HG03457 (cell line): Measurements from ENCODE around the gene PGLYRP4.

ENCODE experiments used
- ATAC-seq: cut with Tn5 transposase; IDR thresholded peaks from one replicate; pipeline ENCODE4 v1.9.1; 2021; ENCODE audit warnings: moderate number of reproducible peaks; ENCODE audit not compliant: unreplicated experiment

The PGLYRP4 gene

DNA sequence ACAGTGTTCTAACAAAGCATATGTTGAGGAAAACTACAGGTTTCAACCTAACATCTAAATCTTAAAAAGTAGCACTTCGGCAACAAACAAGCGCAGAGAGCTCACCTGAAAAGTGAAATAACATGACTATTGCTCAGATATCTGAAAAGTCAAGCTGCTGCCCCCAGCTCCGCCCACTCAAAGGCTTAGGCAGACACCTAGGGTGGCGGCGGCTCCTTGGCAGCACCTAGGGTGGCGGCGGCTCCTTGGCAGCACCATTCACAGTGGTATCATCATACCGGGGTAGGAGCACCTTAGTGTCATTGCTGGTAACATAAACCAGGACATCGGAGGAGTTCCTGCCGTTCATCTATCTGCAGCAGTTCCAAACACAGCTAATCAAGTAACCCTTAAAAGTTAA, 30.9 kb upstream of the PGLYRP4 start:
- ATAC-seq = no peak

DNA sequence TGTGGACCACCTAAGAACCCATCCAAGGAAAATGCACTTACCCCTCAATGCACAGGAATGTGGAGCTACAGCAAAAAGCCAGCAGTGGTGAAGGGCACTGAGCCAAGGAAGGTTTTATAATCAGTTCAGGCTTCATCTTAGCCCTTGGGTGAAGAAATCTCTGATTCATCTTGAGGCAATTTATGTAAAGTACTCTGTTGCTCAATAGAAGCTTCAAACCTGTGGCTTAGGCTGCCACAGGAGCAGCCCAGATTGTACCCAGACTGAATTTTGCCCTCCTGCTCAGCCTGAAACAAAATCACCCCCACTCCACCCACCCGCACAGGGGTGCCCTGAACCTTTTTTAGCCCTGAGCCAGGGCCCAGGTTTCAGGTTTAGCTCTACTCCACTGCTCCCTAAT, 26.9 kb upstream of the PGLYRP4 start, which contains the start of gene S100A12:
Gene S100A12 (minus strand): TSS at position 111 of the 400 bp plus-strand sequence. CDS start 1,029 bp downstream, outside the sequence.
- ATAC-seq = no peak

DNA sequence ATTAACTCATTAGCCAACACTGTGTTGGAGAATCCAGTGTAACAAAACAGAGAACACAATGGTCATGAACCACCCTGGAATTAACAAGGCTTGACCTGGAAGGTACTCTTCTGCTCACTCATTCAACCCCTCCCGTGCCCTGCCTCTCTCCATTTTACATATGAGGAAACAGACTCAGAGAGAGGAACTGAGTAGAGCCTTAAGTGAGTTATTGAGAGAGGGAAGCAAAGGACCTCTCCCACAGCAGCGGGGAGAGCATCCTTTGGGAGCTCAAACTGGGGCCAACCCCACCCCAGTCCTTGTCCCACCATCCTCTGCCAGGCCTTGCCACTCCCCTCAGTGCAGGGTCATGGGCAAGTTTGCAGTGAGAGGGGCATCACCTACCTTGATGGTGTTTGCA, 25.4 kb upstream of the PGLYRP4 start:
- ATAC-seq = no peak

DNA sequence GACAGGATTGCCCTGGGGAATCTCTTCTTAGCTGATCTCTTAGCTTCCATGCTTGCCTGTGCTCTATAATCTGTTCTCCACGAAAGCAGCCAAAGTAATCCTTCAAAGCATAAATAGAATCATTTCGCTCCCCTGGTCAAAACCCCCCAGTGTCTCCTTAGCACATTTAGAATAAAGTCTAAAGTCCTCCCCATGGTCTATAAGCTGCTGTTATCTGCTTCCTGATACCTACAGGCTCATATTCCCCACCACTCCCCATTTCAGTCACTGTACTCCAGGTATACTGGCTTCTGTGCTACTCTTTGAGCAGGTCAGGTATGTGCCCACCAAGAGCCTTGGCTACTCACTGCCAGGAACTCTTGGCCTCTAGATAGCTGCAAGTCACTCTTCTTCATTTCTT, 23.9 kb upstream of the PGLYRP4 start:
- no peak for ATAC-seq

DNA sequence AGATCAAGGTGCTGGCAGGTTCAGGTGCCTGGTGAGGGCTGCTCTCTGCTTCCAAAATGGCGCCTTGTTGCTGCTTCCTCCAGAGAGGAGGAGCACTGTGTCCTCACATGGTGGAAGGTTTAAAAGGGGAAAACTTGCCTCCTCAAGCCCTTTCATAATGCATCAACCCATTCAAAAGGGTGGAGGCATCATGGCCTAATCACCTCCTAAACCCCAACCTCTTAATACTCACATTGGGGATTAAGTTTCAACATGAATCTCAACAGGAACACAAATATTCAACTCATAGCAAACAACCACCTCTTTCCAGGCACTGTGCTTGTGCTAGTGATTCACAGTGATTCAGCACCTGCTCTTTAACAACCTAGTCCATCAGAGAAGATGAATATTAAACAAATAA, 22.6 kb upstream of the PGLYRP4 start:
- no peak for ATAC-seq

DNA sequence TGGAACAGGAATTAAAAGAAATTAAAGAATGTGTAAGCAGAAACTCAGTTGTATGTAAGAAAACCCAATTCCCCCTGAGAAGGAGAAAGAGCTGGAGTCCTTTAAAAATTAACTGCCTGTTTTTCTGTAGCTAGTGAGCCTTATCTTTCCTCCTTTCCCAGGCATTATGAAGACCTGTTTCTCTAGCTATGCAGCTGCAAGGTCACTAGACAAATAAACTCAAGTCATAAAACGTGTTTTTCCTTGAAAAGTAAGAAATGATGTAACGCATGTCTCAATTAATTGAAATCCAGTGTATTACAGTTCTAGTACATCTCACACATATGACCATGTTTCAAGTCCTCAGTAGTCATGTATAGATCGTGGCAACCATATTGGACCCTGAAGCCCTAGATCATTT, 21.5 kb upstream of the PGLYRP4 start:
- ATAC-seq = no peak

DNA sequence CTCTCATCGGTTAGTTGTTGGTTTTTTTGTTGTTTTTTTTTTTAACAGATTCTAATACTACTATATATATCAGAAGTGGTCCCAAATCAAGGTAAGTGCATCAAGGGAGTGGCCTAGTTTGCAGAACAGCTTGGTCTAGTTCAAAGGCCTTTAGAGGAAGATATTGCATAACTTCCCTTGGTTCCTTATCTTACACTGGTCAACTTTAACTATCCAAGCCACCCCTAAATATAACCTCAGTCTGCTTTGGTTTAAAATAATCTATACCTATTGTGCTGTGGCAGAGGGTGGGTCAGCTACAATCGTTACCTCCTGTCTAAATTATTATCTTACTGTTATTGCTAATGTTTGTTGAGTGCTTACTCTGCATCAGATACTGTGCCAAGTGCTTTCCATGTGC, 19.9 kb upstream of the PGLYRP4 start:
- ATAC-seq = no peak

DNA sequence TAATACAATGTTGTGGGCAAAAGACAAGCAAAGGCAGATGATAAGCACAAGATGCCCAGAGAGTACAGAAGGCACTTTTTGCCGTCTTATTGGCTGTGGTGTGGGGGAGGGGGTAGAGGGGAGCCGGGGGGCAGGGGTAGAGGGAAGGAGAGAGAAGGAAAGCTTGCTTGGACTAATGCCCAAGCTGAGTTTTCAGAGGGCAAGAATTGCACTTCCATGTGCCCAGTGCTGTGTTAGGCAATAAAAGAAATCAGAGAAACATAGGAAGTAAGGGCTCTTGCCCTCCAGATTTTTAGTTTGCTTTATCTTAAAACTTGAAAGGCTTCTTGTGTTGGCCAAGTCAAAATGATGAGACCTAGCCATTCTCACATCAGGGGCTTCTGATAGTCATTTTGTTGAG, 18.4 kb upstream of the PGLYRP4 start:
- ATAC-seq = no peak

DNA sequence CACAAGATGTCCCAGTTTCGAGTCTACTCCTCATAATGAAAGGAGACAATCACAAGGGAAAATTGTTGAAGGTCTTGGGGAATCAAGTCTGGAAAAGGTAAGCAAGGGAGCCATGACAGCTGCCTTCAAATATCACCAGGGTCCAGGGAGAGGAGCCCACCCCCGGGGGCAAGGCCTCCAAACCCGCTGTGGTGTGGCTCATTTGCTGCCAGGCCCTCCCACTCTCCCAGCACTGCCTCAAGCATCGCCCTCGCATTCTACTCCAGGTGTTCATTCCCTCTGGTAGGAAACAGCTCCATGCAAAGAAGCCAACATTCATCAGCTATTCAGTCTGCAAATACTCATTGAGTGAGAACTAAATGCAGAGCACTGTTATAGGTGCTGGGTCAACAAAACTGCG, 17.6 kb upstream of the PGLYRP4 start:
- no peak for ATAC-seq

DNA sequence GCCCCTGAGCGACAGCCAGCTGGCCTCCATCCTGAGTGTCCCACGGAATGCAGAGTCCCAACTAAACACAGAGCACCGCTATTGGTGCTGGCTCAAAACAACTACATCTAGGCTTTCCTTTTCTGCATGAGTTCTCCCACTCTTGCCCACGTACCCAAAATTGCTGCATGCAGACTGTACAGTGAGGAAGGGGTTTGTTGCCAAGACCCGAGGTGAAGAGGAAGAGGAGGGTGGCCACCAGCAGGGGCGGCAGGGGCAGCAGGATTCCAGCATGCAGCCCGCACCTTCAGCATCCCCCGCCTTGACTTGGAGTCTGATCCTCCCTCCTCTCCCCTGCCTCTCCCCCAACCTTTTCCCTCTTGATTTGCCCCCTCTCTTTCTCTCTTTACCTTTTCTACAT, 17.1 kb upstream of the PGLYRP4 start:
- no peak for ATAC-seq

DNA sequence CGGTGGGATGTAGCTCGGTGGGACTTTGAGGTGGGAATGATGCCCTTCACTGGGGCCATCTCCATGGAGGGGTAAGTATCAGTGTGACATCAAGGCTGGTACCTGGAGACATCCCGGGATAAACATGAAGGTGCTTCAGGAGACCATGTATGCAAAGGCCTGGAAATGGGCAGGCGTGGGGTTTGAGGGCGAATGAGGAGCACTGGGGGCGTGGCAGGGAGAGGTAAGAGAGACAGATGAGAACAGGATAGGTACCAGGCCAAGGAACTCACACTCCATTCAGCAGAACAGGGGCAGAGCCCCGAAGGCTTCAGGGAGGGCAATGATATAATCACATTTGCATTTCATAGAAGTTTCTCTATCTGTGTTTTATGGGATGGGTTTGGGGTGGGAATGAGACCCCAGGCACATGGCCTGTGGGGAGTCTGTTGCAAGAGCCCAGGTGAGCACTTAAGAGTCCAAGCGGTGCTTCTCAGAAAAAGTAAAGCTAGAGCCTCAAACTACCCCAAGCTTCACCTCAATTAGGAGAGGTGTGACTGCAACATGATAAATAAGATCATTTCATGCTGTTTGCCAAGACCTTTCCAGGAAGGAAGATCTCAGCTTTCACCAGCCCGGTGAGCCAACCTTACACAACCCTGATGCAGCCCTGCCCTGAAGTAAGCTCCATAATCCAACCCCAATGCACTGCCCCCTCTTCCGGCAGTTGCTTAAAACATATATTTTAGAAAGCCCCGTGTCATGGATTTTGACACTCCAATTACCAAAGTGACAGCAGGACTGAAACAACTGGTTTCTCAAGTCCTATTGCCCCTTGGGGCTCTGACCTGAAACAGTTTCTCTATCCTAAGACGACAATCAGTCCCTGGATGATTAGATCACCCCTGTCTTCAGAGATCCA, 16.4 kb upstream of the PGLYRP4 start:
- no peak for ATAC-seq

DNA sequence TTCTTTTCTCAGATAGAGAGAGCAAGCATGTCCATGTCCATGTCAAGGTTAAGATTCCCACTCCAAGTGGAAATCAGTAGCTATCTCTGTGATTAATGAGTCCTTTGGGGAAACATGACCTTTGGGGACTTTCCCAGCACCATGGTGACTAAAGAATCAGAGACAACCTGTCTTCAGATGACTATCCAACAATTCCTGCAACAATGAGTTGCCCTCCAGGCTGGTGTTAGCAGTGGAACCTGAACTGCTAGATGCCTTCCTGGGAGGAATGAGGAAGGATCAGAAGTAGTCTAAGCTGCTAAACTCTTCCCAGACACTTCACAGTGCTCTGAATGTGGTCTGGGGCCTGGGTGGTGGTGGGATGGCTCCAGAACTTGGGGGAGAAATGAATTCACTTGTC, 15.5 kb upstream of the PGLYRP4 start:
- ATAC-seq = no peak

DNA sequence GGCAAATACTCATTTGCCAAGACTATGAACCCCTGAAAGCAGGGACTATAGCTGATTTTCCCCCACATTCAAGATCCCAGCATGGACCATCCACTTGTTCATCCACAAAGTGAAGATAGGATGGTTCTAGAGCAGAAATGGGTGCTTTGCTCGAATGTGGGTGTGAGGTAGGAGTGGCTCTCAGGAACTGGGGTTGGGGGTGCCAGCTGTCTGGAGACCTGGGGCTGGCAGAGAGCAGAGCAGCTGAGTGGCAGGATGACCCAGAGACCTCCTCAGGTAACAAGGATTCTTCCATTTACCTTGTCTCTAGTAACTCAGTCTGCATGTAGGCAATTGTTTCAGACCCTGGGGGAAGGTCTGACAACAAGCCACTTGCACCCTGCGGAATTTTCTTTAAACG, 15.0 kb upstream of the PGLYRP4 start:
- no peak for ATAC-seq

DNA sequence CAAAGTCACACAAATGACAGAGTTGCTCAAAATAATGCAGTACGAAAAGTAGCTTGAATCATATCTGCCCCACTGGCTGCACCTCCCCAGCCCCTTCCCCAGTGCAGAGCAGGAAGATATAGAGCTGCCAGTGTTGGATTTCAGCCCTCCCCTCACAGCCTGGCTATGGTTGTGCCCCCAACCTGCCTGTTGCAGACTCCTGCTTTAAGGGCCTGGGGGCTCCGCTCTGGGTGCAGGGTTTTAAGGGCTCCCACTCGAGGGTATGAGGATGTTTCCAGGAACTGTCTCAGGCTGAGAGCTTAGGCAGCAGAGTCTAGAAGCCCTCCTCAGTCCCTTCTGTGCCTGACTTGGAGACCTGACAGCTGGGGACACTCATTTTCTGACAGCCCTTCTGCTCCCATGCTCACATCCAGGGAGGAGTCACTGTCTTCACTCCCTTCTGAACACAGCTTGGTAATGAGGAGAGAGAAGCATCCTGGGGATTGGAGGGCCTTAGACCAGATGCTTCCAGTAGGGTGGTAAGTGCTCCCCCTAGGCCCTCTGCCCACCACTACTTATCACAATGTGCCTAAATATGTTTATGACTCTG, 13.6 kb upstream of the PGLYRP4 start:
- no peak for ATAC-seq

DNA sequence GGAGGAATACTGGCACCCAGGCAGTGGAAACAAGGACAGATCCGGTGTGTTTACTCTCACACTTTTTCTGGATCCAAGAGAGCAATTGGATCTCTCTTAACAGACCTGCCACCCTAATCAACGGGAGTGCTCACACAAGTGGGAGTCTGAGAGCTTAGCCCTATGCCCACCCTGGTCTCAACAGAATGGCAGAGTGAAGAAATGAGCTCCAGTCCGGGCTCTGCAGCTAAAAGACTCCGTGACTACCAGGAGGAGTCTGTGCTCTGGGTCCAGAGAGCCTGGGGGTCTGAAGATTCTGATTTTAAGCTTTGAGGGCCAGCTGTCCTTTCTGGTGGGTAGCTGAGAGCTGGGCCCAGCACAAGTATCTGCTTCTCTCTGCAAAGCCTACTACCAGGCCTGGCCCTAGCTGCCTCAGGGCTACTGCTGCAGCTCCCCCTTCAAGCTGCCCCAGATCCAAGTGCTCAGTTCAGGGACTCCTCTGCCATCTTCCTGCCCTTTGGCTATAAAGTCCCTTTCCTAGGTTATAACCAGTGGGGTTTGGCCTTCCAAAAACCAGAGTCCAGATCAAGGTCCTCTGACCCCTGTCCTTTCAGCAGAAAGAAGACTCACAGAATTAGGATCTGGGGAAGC, 13.0 kb upstream of the PGLYRP4 start:
- ATAC-seq = no peak

DNA sequence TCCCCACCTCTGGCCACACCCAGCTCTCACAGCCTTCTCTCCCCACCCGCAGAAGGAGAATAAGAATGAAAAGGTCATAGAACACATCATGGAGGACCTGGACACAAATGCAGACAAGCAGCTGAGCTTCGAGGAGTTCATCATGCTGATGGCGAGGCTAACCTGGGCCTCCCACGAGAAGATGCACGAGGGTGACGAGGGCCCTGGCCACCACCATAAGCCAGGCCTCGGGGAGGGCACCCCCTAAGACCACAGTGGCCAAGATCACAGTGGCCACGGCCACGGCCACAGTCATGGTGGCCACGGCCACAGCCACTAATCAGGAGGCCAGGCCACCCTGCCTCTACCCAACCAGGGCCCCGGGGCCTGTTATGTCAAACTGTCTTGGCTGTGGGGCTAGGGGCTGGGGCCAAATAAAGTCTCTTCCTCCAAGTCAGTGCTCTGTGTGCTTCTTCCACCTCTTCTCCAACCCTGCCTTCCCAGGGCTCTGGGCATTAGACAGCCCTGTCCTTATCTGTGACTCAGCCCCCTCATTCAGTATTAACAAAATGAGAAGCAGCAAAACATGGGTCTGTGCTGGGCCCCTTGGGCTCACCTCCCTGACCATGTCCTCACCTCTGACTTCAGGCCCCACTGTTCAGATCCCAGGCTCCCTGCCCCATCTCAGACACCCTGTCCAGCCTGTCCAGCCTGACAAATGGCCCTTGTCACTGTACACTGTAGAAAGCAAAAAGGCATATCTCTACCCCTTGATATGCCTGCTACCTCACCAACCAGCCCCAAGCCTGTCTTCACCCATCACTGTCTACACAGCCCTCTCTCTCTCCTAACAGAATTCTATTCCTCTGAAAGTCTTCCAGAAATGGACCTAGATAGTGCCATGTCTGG, 12.2 kb upstream of the PGLYRP4 start:
- no peak for ATAC-seq

DNA sequence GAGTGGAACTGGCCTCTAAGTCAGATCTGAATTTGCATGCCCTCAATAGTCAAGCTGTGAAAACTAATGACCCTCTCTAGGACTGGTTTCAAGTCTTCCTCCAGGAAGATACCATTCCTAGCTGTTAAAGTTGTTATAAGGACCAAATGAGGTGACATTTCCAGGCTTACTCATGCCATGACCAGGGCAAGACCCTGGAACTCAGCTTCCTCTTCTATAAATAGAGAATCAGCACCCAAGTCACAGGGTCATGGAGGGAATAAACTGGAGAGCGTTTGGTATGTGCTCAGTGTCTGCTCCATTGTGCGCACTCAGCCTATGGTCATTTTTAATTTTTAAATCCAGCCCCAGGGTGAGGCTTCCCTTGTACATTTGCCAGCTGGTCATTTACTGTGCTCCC, 11.5 kb upstream of the PGLYRP4 start:
- no peak for ATAC-seq

DNA sequence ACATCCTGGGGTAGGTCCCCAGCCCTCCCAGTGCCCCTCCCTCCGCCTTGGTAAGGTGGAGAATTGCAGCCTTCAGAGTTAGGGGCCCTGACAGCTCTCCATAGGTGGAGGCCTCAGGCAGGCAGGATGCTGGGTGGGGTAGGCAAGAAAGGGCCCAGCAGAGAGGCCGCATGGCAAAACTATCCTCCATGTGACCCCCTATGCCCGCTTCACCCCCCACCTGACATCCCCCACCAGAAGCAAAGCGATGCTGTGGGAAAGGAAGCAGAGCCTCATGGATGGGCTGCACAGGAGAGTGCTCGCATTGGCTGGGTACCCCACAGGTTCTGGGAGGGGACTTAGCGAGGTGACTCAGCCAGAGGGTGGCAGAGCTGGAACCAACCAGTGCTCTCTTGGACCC, 10.6 kb upstream of the PGLYRP4 start:
- ATAC-seq = no peak

DNA sequence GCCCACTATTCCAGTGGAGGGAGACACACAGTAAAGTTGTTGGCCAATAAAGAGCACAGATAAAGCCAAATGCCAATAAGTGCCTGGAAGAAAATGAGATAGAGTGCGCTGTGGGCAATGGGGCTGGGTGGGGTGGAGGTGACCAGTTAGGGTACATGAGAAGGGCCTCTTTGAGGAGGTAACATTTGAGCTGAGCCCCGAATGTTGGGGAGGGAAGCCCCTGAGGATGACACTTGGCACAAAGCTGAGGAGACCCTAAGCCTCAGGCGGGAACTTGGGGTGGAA, 10.0 kb upstream of the PGLYRP4 start:
- no peak for ATAC-seq

DNA sequence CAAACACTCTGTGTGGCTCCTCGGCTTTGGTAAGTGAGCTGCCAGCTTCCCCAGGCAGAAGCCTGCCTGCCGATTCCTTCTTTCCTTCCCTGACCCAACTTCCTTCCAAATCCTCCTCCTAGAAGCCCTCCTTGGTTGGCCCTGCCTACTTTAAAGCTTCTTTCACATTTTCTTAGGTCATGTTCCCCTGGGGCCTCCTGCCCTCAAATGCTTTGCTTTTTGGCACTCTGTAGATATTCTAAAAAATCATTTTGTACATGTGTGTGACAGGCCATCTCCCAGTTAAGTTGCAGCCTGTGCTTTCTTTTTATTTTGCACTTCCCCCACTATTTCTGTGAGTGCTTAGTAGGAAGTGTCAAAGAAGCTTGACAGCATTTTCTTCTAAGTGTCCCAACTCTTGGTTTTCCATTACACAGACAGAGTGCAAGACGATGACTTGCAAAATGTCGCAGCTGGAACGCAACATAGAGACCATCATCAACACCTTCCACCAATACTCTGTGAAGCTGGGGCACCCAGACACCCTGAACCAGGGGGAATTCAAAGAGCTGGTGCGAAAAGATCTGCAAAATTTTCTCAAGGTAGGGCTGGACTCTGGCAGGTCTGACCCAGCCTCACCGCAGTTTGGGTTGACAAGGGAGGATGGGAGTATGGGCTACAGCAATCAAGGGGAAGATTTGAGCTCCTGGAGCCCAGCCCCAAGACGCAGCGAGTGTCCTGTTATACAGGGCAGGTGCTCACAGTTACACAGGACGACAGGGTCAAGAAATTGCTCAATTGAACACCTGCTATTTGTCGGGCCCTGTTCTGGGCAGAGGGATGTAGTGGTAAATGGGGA, 9.4 kb upstream of the PGLYRP4 start, which contains the start of gene S100A9:
Gene S100A9 (plus strand): TSS at position 2 of the 838 bp plus-strand sequence. CDS start 430 bp downstream, at position 432.
- no peak for ATAC-seq
